Tibial nerve (tissue), 4 donors: Measurements from ENCODE around the gene INPP1. TPM values are rescaled to one million over a fixed set of nuclear protein-coding genes. Genes with fewer than 3 reads are reported as not detected.
A peak's percentile ranks its signal among the peaks of the same experiment; 100 is the strongest.

Source experiments
- DNase-seq, 2 donors: peaks; one replicate each; pipeline ENCODE4 v3.0.0-alpha.2; 2019; ENCODE audit warnings: low spot score in 2 of 2
- H3K27ac ChIP-seq, 4 donors: fragments of 200-600 bp; sonication (generic) in 3 of 4; one replicate each; pipeline ENCODE4 v1.5.1; 2017 to 2019; ENCODE audit warnings: mild to moderate bottlenecking in 1 of 4
- H3K27me3 ChIP-seq, 2 donors: fragments of 200-600 bp; sonication (generic) in 1 of 2; one replicate each; pipeline versions ENCODE4 v1.5.1 to v1.6.0; 2017 to 2019
- H3K36me3 ChIP-seq, 3 donors: fragments of 200-600 bp; sonication (generic); one replicate each; pipeline ENCODE4 v1.5.1; 2018 to 2019
- H3K4me1 ChIP-seq, 4 donors: fragments of 200-600 bp; sonication (generic) in 3 of 4; one replicate each; pipeline ENCODE4 v1.5.1; 2017 to 2019
- H3K4me3 ChIP-seq, 4 donors: fragments of 200-600 bp; sonication (generic) in 3 of 4; one replicate each; pipeline ENCODE4 v1.5.1; 2017 to 2019; ENCODE audit warnings: mild to moderate bottlenecking in 1 of 4, moderate library complexity in 1 of 4
- H3K9me3 ChIP-seq, 4 donors: fragments of 200-600 bp; sonication (generic) in 3 of 4; one replicate each; pipeline ENCODE4 v1.5.1; 2017 to 2019
- CTCF ChIP-seq, 5 experiments: fragments of 200-600 bp in 3 of 5; fragments of 450-650 bp in 2 of 5; sonication (generic) in 3 of 5; IDR thresholded peaks; one replicate each; pipeline ENCODE4 v1.5.1; 2016 to 2019; ENCODE audit warnings: antibody characterized with exemption in 5 of 5, mild to moderate bottlenecking in 3 of 5, moderate library complexity in 2 of 5
- EP300 ChIP-seq, 2 donors: sonication (generic); formaldehyde crosslinking; IDR thresholded peaks; one replicate each; pipeline ENCODE4 v1.6.1; 2017; ENCODE audit warnings: antibody characterized with exemption in 2 of 2, mild to moderate bottlenecking in 1 of 2
- POLR2A ChIP-seq, 2 donors: fragments of 450-650 bp; IDR thresholded peaks; one replicate each; pipeline ENCODE4 v1.6.1; 2017; ENCODE audit warnings: antibody characterized with exemption in 2 of 2, mild to moderate bottlenecking in 2 of 2, moderate library complexity in 2 of 2
- WGBS, 2 donors: methylation state at CpG; one replicate each; pipeline ENCODE4 v1.1.5; 2018; 5-methylcytosine and 5-hydroxymethylcytosine counted together
- total RNA-seq, 4 donors: library from RNA; depleted of rRNA; stranded (reverse); fragments of >200 nt; gene quantifications; one replicate each; pipeline ENCODE4 v1.1.0, GENCODE V29; 2016

Gene INPP1
- total RNA-seq, 4 donors from 2014 or later: 14.7 to 21.0 (median 15.8) TPM

- peaks cover 0 to 30% (median 12%) of the 10 kb centered on the region in 4 donors for H3K4me1 ChIP-seq
- no peak overlapping the region for H3K4me3 ChIP-seq
- no peaks in the 10 kb centered on the region for H3K27me3 ChIP-seq
- peak overlapping the region; percentile 66 to 93 (median 92) for H3K27ac ChIP-seq
- peaks cover 0 to 6% (median 0%) of the 10 kb centered on the region in 3 donors for H3K36me3 ChIP-seq
- TF ChIP-seq CTCF (IDR thresholded peaks at IDR 0.05) (no peak), POLR2A (IDR thresholded peaks at IDR 0.05) (no peak), EP300 (IDR thresholded peaks at IDR 0.05) (no peak)
- 64 to 70% methylated on average over 4 of the region's 4 CpGs for WGBS, 2 donors
- H3K9me3 ChIP-seq: no peaks in the 10 kb centered on the region
- no peak for DNase-seq
Observed at GRCh38 chr2:190406805-190407204, 63.4 kb downstream of the INPP1 start.

DNA sequence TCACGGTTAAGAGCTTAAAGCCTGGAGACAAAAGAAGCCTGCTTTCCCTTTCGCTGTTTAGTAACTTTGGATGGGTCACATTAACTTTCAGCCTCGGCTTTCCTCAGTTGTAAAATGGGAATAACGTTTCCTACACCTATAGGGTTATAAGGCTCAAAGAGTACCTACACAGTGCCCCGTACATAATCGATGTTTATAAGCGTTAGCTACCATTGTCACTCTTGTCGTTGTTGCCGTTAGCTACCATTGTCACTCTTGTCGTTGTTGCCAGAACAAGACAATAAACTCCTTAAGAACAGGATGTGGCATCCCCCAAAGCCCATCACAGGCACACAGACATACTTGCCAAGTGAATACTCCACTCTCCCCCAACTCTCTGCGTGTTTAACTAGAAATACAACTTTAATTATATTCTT lies 63.9 kb downstream of the INPP1 start:
- TF ChIP-seq POLR2A (IDR thresholded peaks at IDR 0.05) (no peak), CTCF (IDR thresholded peaks at IDR 0.05) (no peak), EP300 (IDR thresholded peaks at IDR 0.05) (no peak)
- peak overlapping the region; percentile 66 to 93 (median 92) for H3K27ac ChIP-seq
- H3K36me3 ChIP-seq: peaks cover 0 to 6% (median 0%) of the 10 kb centered on the region in 3 donors
- no peaks in the 10 kb centered on the region for H3K27me3 ChIP-seq
- no peak for DNase-seq
- no peaks in the 10 kb centered on the region for H3K9me3 ChIP-seq
- WGBS, 2 donors: 38 to 43% methylated on average over 11 of the region's 11 CpGs
- peak overlapping the region; percentile 49 to 88 (median 73) for H3K4me3 ChIP-seq
- H3K4me1 ChIP-seq: peaks cover 0 to 30% (median 12%) of the 10 kb centered on the region in 4 donors

DNA sequence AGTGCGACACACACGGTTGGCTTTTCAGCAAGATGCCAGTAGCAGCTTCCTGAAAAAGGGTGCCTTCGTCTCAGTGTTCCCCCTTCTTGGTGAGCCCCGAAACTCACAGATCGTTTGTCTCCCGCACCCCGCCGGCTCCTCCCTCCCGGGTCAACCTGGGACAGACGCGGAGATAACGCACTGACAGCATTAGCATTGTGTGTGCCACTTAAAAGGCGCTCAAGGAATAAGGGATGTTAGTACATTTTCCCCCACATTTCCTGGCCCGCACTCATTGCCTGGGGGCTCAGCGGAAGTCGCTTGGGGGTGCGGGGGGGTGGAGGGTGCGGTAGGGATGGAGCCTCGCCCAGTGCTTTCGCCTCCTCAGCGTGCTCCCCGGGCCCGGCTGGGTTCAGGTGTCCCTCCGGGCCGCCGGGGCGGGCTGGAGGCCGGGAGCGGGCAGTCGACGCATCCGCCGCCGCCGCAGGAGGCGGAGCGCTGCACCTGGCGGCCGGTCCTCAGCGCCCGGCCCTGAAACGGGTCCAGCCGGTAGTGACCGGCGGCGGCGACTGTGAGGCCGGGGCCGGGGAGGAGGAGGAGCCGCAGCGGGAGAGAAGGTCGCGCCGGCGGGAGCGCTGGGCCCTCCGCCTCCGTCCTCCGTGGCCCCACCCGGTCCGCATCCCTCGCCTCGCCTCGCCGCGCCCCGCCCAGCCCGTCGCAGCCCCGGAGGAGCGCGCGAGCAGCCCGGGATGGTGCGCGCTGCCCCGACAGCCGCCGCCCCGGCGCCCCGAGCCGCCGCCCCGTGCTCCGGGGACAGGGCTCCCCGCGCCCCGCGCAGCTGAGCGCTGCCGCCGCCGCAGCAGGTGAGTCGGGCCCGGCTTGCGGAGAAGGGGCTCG lies 64.5 kb downstream of the INPP1 start, which contains the start of gene MFSD6:
Gene MFSD6 (plus strand): TSS at position 694 of the 876 bp plus-strand sequence. CDS start 27,675 bp downstream, outside the sequence.
- Histone ChIP-seq H3K9me3 (no peaks in the 10 kb centered on the region), H3K27ac (peak within 1 kb of the TSS; percentile 66 to 93 (median 92)), H3K4me1 (peaks cover 0 to 32% (median 12%) of the 10 kb centered on the region in 4 donors), H3K4me3 (peak within 1 kb of the TSS; percentile 63 to 92 (median 86)), H3K27me3 (no peaks in the 10 kb centered on the region), H3K36me3 (peaks cover 0 to 6% (median 0%) of the 10 kb centered on the region in 3 donors)
- WGBS, 2 donors: 3 to 5% methylated on average over 39 to 48 of the region's 98 CpGs
- DNase-seq: peak; percentile 10 to 26
- TF ChIP-seq CTCF (IDR thresholded peaks at IDR 0.05) (peak in 3 of 5 experiments; percentile 4 to 20 (median 19)), POLR2A (IDR thresholded peaks at IDR 0.05) (peak; percentile 20 to 34), EP300 (IDR thresholded peaks at IDR 0.05) (no peak)

- TF ChIP-seq POLR2A (IDR thresholded peaks at IDR 0.05): peak in 1 of 2 donors; percentile 23
- peak in 1 of 2 donors; percentile 62 for TF ChIP-seq EP300 (IDR thresholded peaks at IDR 0.05)
- TF ChIP-seq CTCF (IDR thresholded peaks at IDR 0.05): no peak
- Histone ChIP-seq H3K27me3 (no peaks in the 10 kb centered on the region), H3K4me1 (peaks cover 0 to 40% (median 12%) of the 10 kb centered on the region in 4 donors), H3K27ac (peak overlapping the region; percentile 66 to 93 (median 92)), H3K9me3 (no peaks in the 10 kb centered on the region), H3K36me3 (peaks cover 0 to 6% (median 0%) of the 10 kb centered on the region in 3 donors), H3K4me3 (peak overlapping the region; percentile 63 to 92 (median 86))
- peak in 1 of 2 donors; percentile 30 for DNase-seq
- WGBS, 2 donors: 2 to 3% methylated on average over 22 to 44 of the region's 54 CpGs
Observed at GRCh38 chr2:190408538-190409271, 65.3 kb downstream of the INPP1 start.
